Psoas muscle (tissue), 8 donors: ENCODE measurements around the gene MYMK. TPM values are rescaled to one million over a fixed set of nuclear protein-coding genes. Genes with fewer than 3 reads are reported as not detected.

Source experiments
- ATAC-seq, 4 donors: fragments of 200-7000 bp; cut with Tn5 transposase; one replicate each; pipeline ENCODE4 v1.9.1; 2020; ENCODE audit warnings: moderate library complexity in 3 of 4, mild to moderate bottlenecking in 2 of 4
- DNase-seq, 2 donors: peaks; one replicate each; pipeline ENCODE4 v3.0.0-alpha.2; 2020
- H3K27ac ChIP-seq: fragments of 200-600 bp; one replicate; pipeline ENCODE4 v1.8.0; 2022
- H3K27me3 ChIP-seq, 3 donors: fragments of 200-600 bp in 1 of 3; one replicate each; pipeline versions ENCODE4 v1.6.1 to v1.8.0; 2013 to 2022; ENCODE audit warnings: low read length in 2 of 3, mild to moderate bottlenecking in 2 of 3, moderate library complexity in 1 of 3; ENCODE audit not compliant: insufficient read depth in 3 of 3
- H3K36me3 ChIP-seq, 2 donors: fragments of 200-600 bp in 1 of 2; one replicate each; pipeline versions ENCODE4 v1.6.1 to v1.8.0; 2013 to 2022; ENCODE audit warnings: low read depth in 1 of 2, mild to moderate bottlenecking in 1 of 2, moderate library complexity in 1 of 2; ENCODE audit not compliant: insufficient read depth in 1 of 2
- H3K4me1 ChIP-seq: fragments of 200-600 bp; one replicate; pipeline ENCODE4 v1.8.0; 2022
- H3K4me3 ChIP-seq: fragments of 200-600 bp; one replicate; pipeline ENCODE4 v1.8.0; 2022; ENCODE audit warnings: mild to moderate bottlenecking
- H3K9me3 ChIP-seq: fragments of 200-600 bp; one replicate; pipeline ENCODE4 v1.8.0; 2022
- CTCF ChIP-seq: fragments of 200-600 bp; IDR thresholded peaks from one replicate; pipeline ENCODE4 v1.8.0; 2022; ENCODE audit warnings: antibody characterized with exemption
- WGBS, 3 donors: extraction: QIAGEN DNeasy Blood & Tissue Kit; methylation state at CpG; one replicate each; pipeline versions ENCODE4 v1.1.6 to v1.1.7; 2013; 5-methylcytosine and 5-hydroxymethylcytosine counted together
- intact Hi-C, 2 donors: fragments of 100-400 bp; cut with DNase I; formaldehyde crosslinking; loops; one replicate each; pipeline versions ENCODE4 v1.11.0 to v1.14.2; 2022
- polyA plus RNA-seq, 3 donors: library from polyadenylated mRNA; stranded (reverse); fragments of 200-250 nt; gene quantifications; one replicate each; pipeline ENCODE4 v1.2.3, GENCODE V29; 2013
- total RNA-seq, 4 donors: library from RNA; stranded (reverse); fragmentation: NEBNext Ultra II Directional in 2 of 4; extraction: Animal tissue kit (Norgen Biotek cat#: 25700) in 2 of 4; gene quantifications; one replicate each; pipeline versions ENCODE4 v1.2.1 to v1.2.4, GENCODE V29; 2021 to 2023
- donor health status: healthy with polysubstance abuse.
- donor health status: DM: no; HTN: no; CAD: no; lungs with moderate emphysema.
- donor health status: Bipolar disorder and iron deficiency.
- donor health status: healthy.
- donor health status: DM: yes; HTN: yes; CAD: no.
- donor health status: DM: no; HTN: no; CAD: no.
- donor health status: DM: no; HTN: no; CAD: no.
- donor health status: DM: yes; HTN: yes; CAD: no.

MYMK gene
- total and polyA plus RNA-seq, 7 donors: 0.05 to 4.5 (median 0.52) TPM; not detected in 3

DNA sequence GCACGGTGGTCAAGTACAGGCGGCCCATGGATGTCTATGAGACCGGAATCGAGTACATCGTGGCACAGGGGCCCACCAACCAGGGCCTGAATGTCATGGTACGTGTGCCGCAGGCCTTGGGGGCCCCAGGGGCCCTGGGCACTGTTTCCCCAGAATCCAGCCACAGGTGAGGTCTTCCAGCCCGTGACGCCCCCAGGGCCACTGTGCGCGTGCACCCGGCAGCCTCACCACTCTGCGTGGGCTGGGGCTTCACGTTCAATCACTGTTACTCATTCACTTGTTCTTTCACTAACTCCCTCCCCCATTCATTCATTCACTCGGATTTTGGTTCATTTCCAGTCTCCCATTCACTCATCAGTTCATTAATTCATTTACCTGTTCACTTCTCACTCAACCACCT lies 22.4 kb upstream of the MYMK start:
- Histone ChIP-seq H3K9me3 (no peaks in the 10 kb centered on the region), H3K27ac (no peak overlapping the region), H3K4me1 (no peaks in the 10 kb centered on the region), H3K36me3 (no peaks in the 10 kb centered on the region), H3K4me3 (no peak overlapping the region), H3K27me3 (peaks cover 0 to 2% (median 0%) of the 10 kb centered on the region in 3 donors)
- TF ChIP-seq CTCF: no peak
- WGBS, 3 donors: 88 to 92% (median 88%) methylated on average over 15 of the region's 15 CpGs
- ATAC-seq: no peak
- no peak for DNase-seq
- intact Hi-C loops: no loop called here

GRCh38 chr9:133546287-133546680 lies 21.5 kb upstream of the MYMK start:
- H3K27me3 ChIP-seq: peaks cover 0 to 3% (median 0%) of the 10 kb centered on the region in 3 donors
- TF ChIP-seq CTCF: no peak
- no peaks in the 10 kb centered on the region for H3K4me1 ChIP-seq
- H3K4me3 ChIP-seq: no peak overlapping the region
- DNase-seq (no peak), ATAC-seq (no peak)
- intact Hi-C loops: no loop called here
- H3K27ac ChIP-seq: no peak overlapping the region
- WGBS, 3 donors: 64 to 83% (median 73%) methylated on average over 7 to 8 of the region's 8 CpGs
- no peaks in the 10 kb centered on the region for H3K36me3 ChIP-seq
- H3K9me3 ChIP-seq: no peaks in the 10 kb centered on the region

DNA sequence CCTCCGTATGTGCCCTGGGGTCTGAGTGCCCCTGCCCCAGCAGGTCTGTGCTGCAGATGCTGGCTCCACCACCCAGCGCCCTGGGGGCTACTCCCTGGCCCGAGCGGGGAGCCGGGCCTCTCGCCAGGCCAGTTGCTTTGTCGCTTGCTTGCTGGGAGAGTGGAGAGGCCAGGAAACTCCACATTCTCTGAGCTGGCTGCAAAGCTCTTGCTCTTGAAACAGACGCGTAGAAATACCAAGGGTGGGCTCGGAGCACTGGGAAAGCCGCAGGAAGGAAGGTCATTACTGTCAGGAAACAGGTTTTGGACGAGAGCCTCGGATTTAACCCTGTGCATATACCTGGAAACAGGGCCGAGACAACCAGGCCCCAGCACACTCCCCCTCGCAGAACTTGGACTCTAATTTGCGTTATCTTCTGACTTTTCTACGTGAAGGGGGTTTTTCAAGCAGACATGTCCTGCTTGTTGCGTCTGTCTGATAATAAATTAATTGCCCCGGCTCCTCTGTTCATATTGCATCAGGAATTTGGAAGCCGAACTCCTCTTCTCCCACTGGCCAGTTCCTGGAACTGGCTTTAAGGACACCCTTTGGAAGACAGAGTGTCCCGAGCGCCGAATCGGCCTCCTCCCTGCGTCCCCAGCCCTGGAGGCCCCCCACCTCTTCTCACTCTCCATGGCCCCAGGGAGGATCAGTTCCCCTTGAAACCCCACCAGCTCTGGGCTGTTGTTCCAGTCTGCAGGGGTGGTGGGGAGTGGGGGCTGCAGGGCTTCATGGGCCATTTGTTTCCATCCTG lies 20.9 kb upstream of the MYMK start:
- H3K36me3 ChIP-seq: no peaks in the 10 kb centered on the region
- no peak for TF ChIP-seq CTCF

GRCh38 chr9:133543772-133544467 lies 19.2 kb upstream of the MYMK start:
- ATAC-seq (no peak), DNase-seq (no peak)
- WGBS, 3 donors: 83 to 88% (median 85%) methylated on average over 16 of the region's 16 CpGs
- Histone ChIP-seq H3K36me3 (no peaks in the 10 kb centered on the region), H3K27ac (no peak overlapping the region), H3K9me3 (no peaks in the 10 kb centered on the region), H3K4me3 (no peak overlapping the region), H3K27me3 (peaks cover 0 to 13% (median 0%) of the 10 kb centered on the region in 3 donors), H3K4me1 (peaks cover 3% of the 10 kb centered on the region)
- TF ChIP-seq CTCF: no peak
- intact Hi-C loops: no loop called here

More for the DNA sequence above, 20.9 kb upstream of the MYMK start:
- ATAC-seq (peak in 3 of 4 donors; percentile 24 to 73 (median 46)), DNase-seq (peak; percentile 50 to 66)
- Histone ChIP-seq H3K4me1 (no peaks in the 10 kb centered on the region), H3K27me3 (peaks cover 0 to 3% (median 0%) of the 10 kb centered on the region in 3 donors), H3K9me3 (no peaks in the 10 kb centered on the region), H3K27ac (no peak overlapping the region), H3K4me3 (no peak overlapping the region)
- intact Hi-C loops: no loop called here
- 35 to 52% (median 36%) methylated on average over 25 of the region's 25 CpGs for WGBS, 3 donors
